H1 (cell line): ENCODE measurements around the gene ATG7. TPM values are rescaled to one million over a fixed set of nuclear protein-coding genes. Genes with fewer than 3 reads are reported as not detected.

Experiments
- BCL11A ChIP-seq, 2 experiments: IDR thresholded peaks; one replicate each; pipeline ENCODE4 v1.6.1; 2011; ENCODE audit warnings: low read depth in 2 of 2, low read length in 2 of 2, mild to moderate bottlenecking in 2 of 2
- EZH2 ChIP-seq: fragments of 200-600 bp; sonication (generic); IDR thresholded peaks from 2 replicates; pipeline ENCODE4 v1.7.1; 2012; ENCODE audit warnings: low read depth, mild to moderate bottlenecking, moderate library complexity, low read length, inconsistent platforms; ENCODE audit not compliant: severe bottlenecking
- RNF2 ChIP-seq: fragments of 200-900, 300-1000 bp; sonication (generic); IDR thresholded peaks from 2 replicates; pipeline ENCODE4 v1.7.1; 2016; ENCODE audit warnings: borderline replicate concordance, low read depth, mild to moderate bottlenecking, antibody characterized with exemption, low read length; ENCODE audit not compliant: poor library complexity, severe bottlenecking; ENCODE audit errors: missing control alignments
- SP4 ChIP-seq: IDR thresholded peaks from 2 replicates; pipeline ENCODE4 v1.6.1; 2012; ENCODE audit warnings: low read length, inconsistent platforms
- polyA plus RNA-seq, 7 experiments: library from polyadenylated mRNA; depleted of rRNA in 3 of 7; stranded (reverse) in 5 of 7; unstranded in 2 of 7; fragments of >200 nt in 5 of 7; fragments of 200-250 nt in 2 of 7; gene quantifications; 1 replicate in 5 of 7; 2 replicates in 1 of 7; 4 replicates in 1 of 7; pipeline versions ENCODE4 v1.2.1 to v1.2.3, GENCODE V29; 2011 to 2013; ENCODE audit warnings: missing spikeins in 2 of 7, mixed read lengths in 2 of 7
- total RNA-seq: library from RNA; stranded (reverse); fragmentation: NEBNext Ultra II Directional; extraction: Animal tissue kit (Norgen Biotek cat#: 25700); gene quantifications from 2 replicates; pipeline ENCODE4 v1.2.1, GENCODE V29; 2021

ATG7 gene
- total and polyA plus RNA-seq, 2 of the 8 experiments (the other 6 are each of a cell fraction or from before 2014, with no cell fraction given) = 15.0 to 19.1 TPM

- TF ChIP-seq SP4 = no peak
- TF ChIP-seq RNF2 = no peak
- no peak for TF ChIP-seq EZH2
- TF ChIP-seq BCL11A (IDR thresholded peaks at IDR 0.05; ENCODE audit: low read depth in 2 of 2, low read length in 2 of 2) = no peak
Measured at GRCh38 chr3:11564577-11565001, 292.4 kb downstream of the ATG7 start (continued).
